HG03135 (cell line): ENCODE data around the gene ZNF200.
"Not testable (repeated sequence)": the region's sequence is repeated elsewhere in the genome, so short reads cannot be mapped to it uniquely, and the experiment has no call there.

Experiments
- ATAC-seq: cut with Tn5 transposase; IDR thresholded peaks from one replicate; pipeline ENCODE4 v1.9.1; 2021; ENCODE audit warnings: mild to moderate bottlenecking, moderate library complexity; ENCODE audit not compliant: unreplicated experiment

Gene ZNF200

DNA sequence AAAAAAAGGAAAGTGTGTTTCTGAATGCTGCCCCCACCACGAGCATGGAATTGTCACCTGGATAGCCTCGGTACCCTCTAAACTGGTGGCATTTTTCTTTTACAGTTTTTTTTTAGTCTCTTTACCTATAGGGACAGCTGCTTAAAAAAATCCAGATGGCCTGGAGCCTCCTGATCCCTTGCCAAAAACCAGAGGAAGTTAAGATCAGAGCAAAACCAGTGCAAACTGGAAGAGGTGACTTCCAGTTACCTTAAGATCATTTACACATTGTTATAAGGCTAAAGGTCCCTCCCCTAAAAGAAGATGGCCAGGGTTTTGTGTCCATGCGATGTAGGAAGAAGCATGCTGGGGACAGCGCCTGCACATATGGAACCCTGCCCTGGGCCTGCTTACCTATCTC, 18.0 kb upstream of the ZNF200 start:
- ATAC-seq, result no peak

DNA sequence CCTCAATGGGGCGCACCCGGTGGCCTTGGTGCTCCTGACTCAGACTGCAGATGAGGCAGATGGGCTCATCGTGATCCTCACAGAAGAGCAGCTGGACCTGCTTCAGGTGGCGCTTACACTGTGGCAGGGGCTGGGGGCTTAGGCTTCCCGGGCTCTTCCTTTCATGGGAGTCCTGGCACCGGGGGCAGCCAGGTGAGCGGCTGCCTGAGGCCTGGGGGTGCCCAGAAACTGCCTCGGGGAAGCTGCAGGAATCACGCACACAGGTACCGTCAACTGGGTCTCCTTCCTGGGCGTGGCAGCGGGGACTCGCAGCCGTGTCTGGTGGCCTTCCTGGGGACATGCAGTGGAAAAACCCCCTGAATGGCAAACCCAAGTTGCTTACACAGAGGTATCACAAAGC, 14.5 kb upstream of the ZNF200 start:
- ATAC-seq, result no peak

DNA sequence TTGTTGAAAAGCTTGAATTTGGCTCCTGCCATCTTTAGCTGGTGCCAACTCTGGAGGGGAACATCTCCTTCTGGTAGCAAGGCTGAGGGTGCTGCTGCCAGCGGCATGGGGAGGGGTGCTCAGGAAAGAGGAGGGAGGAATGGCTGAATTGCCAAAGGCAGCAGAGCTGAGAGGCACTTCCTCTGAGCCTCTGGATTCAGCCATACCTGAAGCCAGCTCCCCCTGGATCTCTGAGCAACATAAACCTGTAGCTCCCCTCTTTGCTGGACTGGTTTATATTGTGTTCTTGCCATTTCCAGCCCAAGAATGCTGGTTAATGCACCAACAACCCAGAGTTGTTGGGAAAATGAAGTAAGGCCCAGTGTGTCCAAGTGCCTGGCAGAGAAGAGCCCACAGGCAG, 14.1 kb upstream of the ZNF200 start:
- no peak for ATAC-seq

- ATAC-seq, result no peak
Measured at GRCh38 chr16:3248596-3248995, 13.6 kb upstream of the ZNF200 start.

GRCh38 chr16:3246876-3247275, 11.9 kb upstream of the ZNF200 start:
- no peak for ATAC-seq

DNA sequence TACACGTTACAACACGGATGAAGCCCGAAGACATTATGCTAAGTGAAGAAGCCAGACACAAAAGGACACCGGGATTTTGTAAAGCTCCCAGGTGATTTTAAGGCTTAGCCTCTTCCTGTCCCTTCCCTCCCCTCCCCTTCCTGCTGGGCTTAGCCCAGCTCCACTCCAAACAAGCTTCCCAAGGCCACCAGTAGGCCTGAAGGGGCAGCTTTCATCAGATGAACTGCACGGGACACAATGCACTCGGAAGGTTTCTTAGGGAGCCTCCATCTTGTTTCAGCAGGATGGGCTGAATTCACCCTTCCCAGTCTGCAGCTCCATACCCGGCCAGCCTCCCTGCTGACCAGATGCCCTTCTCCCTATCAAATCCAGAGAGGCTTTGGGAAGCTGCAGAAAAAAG, 11.0 kb upstream of the ZNF200 start:
- no peak for ATAC-seq

DNA sequence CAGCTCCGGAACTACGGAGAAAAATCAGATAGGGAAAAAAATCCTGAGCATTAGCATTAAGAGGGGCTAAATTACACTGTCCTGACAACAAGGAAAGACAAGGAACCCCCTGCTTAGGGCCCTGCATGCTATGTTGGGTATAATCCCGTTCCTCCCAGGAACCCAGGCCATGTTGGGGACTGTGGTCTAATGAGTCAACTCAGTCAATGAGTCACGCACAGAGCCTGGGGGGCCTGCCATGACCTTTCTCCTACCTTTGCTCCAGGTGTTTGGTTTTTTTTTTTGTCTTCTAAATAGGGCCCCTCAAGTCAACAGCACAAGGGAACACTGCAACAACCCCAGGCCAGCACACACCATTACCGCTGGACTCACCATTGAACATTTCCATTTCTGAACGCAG, 8.9 kb upstream of the ZNF200 start:
- no peak for ATAC-seq

- no peak for ATAC-seq
Measured at GRCh38 chr16:3242709-3243108, 7.8 kb upstream of the ZNF200 start.

DNA sequence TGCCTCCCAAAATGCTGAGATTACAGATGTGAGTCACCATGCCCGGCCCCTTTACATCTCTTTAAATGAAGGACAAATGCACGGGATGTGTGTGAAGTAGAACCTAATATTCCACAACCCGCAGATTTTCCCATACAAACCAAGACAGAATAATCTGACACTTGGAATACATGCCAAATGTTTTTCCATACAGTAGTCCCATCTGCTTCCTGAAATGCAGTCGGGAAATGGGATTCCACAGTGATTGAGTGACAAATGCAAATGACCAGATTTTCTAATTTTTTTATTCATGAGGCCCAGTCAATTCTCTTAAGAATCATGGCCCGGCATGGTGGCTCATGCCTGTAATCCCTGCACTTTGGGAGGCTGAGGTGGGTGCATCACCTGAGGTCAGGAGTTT, 6.8 kb upstream of the ZNF200 start:
- no peak for ATAC-seq

- ATAC-seq, result no peak
Measured at GRCh38 chr16:3235856-3236669, 1.1 kb upstream of the ZNF200 start.

DNA sequence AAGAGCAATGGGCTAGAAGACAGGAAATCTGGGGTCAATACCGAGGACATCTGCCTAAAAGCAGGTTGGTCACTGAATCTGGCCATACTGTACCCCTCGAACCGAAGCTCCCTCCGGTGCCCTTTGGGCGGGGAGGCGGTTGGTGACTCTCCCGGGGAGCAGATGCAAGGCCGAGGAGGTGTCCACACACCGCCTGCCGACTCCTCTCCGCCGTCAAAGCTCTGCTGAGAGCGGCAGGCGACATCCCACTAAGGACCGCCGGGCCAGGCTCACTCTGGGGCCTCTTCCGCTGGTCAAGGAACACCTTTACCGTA, 458 bp downstream of the ZNF200 start:
- no peak for ATAC-seq

DNA sequence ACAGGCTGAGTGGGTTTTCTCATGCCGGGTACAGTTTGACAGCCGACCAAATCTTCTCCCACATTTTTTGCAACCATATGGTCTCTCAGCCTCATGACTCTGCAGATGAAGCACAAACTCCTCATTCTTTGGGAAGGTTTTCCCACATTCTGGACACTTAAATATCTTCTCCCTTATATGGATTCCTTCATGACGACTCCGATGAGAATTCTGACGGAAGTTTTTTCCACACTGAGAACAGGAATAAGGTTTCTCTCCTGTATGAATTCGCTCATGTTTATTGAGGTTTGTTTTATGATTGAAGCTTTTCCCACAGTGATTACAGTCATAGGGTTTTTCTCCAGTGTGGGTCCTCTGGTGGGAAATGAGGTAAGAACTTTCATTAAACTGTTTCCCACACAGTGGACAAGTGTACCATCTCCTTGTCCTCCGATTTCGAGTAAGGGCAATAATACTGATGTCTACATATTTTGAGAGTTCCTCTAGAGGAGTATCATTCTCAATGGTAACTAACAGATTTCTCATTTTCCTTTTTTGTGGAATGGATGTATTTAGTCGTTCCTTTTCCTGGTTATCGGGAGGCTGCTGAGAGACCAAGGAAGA, 10.9 kb downstream of the ZNF200 start:
- no peak for ATAC-seq

DNA sequence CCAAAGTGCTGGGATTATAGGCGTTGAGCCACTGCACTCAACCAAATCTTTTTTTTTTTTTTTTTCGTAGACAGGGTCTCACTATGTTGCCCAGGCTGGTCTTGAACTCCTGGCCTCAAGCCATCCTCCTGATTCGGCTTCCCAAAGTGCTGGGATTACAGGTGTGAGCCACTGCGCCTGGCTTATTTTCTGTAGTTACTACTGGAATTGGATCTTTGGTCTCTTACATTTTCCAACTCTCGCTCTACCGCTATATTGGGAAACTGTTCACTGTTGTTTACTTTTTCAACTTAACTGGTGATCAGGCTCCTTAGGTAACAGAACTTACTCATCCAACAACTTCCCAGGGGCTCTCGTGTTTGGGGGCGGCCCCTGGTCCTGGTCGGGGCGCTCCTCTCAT, 14.1 kb downstream of the ZNF200 start:
- ATAC-seq, result no peak

DNA sequence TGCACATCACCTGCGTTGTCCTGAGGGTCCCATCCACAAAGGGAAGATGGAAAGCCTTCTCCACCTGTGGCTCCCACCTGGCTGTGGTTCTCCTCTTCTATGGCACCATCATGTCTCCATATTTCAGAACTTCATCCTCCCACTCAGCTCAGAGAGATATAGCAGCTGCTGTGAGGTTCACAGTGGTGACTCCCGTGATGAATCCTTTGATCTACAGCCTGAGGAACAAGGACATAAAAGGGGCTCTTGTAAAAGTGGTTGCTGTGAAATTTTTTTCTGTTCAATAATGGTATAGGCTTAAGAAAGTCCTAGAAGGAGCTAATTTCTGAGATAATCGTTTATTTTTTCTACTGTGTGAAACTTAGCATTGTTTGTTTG, 18.7 kb downstream of the ZNF200 start:
- no peak for ATAC-seq

- no peak for ATAC-seq
Measured at GRCh38 chr16:3215601-3216262, 19.2 kb downstream of the ZNF200 start.

GRCh38 chr16:3214904-3215600, 19.9 kb downstream of the ZNF200 start:
- no peak for ATAC-seq

DNA sequence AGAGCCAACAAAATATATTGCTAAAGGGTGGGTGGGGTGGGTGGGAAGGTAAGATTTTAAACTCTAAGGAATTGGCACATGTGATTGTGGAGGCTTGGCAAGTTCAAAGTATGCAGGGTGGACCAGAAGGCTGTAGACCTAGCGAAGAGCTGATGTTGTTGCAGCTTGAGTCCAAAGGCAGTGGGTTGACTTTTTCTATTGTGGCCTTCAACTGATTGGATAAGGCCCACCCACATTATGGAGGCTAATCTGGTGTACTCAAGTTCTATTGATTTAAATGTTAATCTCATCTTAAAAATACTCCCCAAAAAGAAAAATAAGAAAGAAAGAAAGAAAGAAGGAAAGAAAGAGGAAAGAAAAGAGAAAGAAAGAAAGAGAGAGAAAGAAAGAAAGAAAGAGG, 22.4 kb downstream of the ZNF200 start:
- no peak for ATAC-seq

DNA sequence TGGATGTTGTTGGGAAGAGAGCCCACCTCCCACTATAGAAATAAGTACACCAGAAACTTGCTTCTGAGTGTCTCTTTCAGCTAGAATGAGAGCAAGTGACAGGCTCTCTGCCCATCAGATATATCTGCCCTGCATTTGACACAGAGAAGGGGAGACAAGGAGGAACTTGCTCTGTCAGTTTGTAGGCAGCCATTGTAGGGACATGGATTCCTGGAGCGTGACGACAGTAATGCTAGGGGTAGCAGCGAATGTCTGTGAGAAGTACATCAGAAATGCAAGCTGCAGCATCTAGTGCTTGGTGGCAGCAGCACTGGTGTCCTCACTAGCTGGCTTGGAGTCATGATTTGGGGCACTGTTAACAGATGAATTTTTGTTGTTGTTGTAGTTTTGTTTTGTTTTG, 23.0 kb downstream of the ZNF200 start:
- no peak for ATAC-seq

DNA sequence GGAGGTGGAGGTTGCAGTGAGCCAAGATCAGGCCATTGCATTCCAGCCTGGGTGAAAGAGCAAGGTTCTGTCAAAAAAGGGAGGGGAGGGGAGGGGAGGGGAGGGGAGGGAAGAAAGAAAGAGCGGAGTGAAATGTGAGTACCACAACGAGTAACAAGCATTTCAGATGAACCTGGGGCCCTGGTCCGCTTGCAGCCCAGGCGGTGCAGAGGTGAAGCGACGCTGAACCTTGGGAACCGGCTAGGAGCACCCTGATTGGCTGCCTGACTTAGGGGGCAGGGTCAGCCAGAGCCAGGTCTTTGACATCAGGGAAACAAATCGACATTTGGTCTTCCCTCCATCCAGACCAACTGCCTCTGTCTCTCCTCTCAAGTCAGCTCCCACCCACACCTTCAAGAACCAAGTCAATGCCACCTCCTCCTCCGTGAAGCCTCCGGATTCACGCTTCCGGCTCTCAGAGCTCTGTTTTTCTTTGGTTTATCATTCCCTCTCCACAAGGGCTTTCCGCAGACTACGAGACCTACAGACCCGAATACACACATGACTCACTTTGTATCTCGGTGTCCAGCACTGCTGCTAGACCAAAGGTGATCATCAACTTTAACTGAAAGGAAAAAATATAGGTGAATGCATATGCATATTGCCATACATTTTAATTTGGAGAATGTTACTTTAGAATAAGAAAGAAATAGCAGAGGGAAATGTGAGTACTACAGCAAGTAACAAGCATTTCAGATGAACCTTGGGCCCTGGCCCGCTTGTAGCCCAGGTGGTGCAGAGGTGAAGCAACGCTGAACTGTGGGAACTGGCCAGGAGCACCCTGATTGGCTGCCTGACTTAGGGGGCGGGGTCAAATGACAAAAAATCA, 27.6 kb downstream of the ZNF200 start:
- no peak for ATAC-seq

DNA sequence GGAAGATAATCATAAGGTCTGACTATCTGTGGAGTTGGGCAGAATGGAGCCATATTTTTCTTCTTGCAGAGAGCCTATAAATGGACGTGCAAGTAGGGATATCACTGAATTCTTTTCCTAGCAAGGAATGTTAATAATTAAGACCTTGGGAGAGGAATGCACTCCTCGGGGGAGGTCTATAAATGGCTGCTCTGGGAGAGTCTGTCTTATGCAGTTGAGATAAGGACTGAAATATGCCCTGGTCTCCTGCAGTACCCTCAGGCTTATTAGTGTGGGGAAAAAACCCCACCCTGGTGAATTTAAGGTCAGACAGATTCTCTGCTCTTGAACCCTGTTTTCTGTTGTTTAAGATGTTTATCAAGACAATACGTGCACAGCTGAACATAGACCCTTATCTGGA, 29.0 kb downstream of the ZNF200 start:
- not testable (repeated sequence) for ATAC-seq
